Kidney epithelial cell (primary cell): ENCODE results near the gene CHADL. TPM values are rescaled to one million over a fixed set of nuclear protein-coding genes. Genes with fewer than 3 reads are reported as not detected.

Experiments used
- DNase-seq: peaks from one replicate; pipeline ENCODE4 v3.0.0-alpha.2; 2010; ENCODE audit warnings: low read depth
- H3K27me3 ChIP-seq: 2 replicates; pipeline ENCODE4 v1.6.0; 2011; ENCODE audit warnings: low read length; ENCODE audit not compliant: control insufficient read depth, insufficient read depth
- H3K36me3 ChIP-seq: 2 replicates; pipeline ENCODE4 v1.5.1; 2011; ENCODE audit warnings: low read length; ENCODE audit not compliant: control insufficient read depth, insufficient read depth
- H3K4me3 ChIP-seq: 2 replicates; pipeline ENCODE4 v1.5.1; 2011; ENCODE audit warnings: low read depth, mild to moderate bottlenecking, control low read depth, low read length
- CTCF ChIP-seq: IDR thresholded peaks from 2 replicates; pipeline ENCODE4 v1.5.1; 2011; ENCODE audit warnings: mild to moderate bottlenecking, moderate library complexity, low read length, control low read depth, inconsistent platforms; ENCODE audit not compliant: insufficient read depth, poor library complexity, severe bottlenecking
- total RNA-seq: library from RNA; depleted of rRNA; stranded (reverse); fragments of >200 nt; gene quantifications from 2 replicates; pipeline ENCODE4 v1.2.3, GENCODE V29; 2015

Gene CHADL
- total RNA-seq, 1 donor from 2014 or later, result 1.6 TPM

DNA sequence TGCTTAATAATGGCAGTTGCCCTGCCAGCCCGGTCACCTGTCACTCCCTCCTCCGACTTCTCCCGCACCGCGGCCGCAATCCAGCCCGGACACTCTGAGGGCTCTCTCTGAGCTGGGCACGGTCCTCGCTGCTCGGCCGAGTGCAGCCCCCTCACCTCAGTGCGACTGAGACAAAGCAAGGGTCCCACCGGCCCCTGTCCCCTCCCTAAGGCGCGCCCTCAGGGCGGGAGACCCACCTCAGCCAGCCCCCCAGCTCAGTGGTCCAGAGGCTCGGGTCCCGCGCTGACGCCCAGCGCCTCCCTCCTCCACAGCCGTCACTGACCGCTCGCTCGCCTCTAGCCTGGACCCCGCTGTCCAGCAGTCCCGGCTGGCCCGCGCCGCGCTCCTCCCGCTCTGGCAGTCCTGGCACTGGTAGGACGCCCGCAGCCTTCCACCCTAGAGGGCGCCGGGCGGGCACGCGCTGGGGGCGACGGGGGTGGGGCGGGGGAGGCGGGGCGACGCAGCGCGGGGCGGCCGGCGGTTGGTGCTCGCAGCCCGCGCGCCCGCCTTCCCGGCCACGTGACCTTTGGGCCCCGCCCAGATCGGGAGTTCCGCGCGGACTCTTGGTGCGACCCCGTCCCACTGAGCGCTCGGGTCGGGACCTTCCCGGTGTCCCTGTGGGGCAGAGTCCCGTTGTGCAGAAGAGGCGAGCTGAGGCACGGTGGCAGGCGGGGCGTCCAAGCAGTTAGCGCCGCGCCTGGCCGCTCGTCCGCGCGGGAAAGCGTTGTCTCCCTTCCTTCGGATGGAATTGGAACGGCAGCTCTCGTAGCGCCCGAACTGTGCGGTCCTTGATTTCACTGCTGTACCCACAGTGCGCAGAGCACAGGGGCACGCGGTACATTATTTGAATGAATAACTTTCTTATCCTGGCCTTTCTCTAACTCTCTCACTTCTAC lies 43.4 kb downstream of the CHADL start:
- H3K27me3 ChIP-seq, result peaks cover 7% of the 10 kb centered on the region
- no peaks in the 10 kb centered on the region for H3K36me3 ChIP-seq
- DNase-seq, result no peak
- H3K4me3 ChIP-seq, result peak overlapping the region; percentile 65
- TF ChIP-seq CTCF, result no peak

GRCh38 chr22:41193829-41194228 lies 46.9 kb downstream of the CHADL start:
- no peak for DNase-seq
- Histone ChIP-seq H3K4me3 (no peak overlapping the region), H3K27me3 (peaks cover 7% of the 10 kb centered on the region), H3K36me3 (no peaks in the 10 kb centered on the region)
- no peak for TF ChIP-seq CTCF

GRCh38 chr22:41191467-41191866 lies 49.3 kb downstream of the CHADL start:
- no peaks in the 10 kb centered on the region for H3K36me3 ChIP-seq
- no peak for TF ChIP-seq CTCF

DNA sequence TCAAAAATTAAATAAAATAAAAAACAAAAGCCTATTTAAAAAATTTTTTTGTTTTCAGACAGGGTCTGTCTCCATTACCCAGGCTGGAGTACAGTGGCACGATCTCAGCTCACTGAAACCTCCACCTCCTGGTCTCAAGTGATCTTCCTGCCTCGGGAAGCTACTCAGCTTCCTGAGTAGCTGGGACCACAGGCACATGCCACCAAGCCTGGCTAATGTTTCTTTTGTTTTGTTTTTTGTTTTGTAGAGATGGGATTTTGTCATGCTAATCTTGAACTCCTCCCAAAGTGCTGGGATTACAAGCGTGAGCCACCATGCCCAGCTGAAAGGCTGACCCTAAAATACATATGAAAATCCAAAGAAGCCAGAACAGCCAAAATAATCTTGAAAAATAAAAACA lies 56.1 kb downstream of the CHADL start:
- H3K4me3 ChIP-seq, result no peak overlapping the region
- H3K36me3 ChIP-seq, result no peaks in the 10 kb centered on the region
- no peak for TF ChIP-seq CTCF
- no peaks in the 10 kb centered on the region for H3K27me3 ChIP-seq
- no peak for DNase-seq

More at GRCh38 chr22:41191467-41191866, 49.3 kb downstream of the CHADL start:
- no peak for DNase-seq
- Histone ChIP-seq H3K27me3 (no peaks in the 10 kb centered on the region), H3K4me3 (no peak overlapping the region)

DNA sequence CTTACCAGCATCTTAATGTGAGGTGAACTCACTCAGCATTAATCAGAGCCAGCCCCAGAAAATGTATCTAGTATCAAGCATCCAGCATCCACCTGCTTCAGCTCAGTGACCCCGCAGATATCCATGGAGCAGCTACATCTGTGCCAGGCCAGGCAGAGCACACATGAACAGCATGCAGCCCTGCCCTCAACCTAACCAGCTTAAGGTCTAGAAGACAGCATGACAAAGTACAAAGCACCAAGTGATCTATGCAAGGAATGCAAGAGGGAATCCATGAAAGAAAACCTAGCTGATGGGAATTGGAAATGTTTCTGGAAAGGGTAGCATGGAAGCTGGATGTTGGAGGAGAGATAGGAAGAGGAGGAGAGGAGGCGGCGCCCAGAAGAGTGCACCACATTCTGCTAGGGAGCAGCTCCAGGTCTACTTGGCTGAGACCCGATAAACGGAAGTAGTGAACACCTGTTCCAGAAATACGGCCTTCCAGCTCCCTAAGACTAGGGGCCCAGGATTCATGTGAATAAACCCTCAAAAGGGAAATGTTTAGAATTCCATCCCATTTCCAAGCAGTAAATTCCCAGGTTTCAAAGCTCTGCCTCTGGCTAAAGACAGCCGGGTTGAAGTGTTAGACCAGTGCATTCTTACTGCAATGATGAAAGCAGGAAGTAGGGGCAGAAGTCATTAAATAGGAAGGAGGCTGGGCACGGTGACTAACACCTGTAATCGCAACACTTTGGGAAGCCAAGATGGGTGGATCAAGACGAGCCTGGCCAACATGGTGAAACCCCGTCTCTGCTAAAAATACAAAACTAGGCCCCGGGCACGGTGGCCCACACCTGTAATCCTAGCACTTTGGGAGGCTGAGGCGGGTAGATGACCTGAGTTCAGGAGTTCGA lies 59.1 kb downstream of the CHADL start:
- Histone ChIP-seq H3K4me3 (no peak overlapping the region), H3K27me3 (no peaks in the 10 kb centered on the region), H3K36me3 (peaks cover 7% of the 10 kb centered on the region)
- DNase-seq, result no peak
- TF ChIP-seq CTCF, result no peak
